Muscle layer of duodenum (tissue), 2 donors: ENCODE results near the gene PDE9A.

Experiments used
- H3K27ac ChIP-seq: one replicate; pipeline ENCODE4 v1.7.0; 2013; ENCODE audit warnings: mild to moderate bottlenecking, low read length
- H3K27me3 ChIP-seq: one replicate; pipeline ENCODE4 v1.7.0; 2013; ENCODE audit warnings: low read depth, mild to moderate bottlenecking, control low read depth, low read length
- H3K36me3 ChIP-seq, 2 donors: one replicate each; pipeline ENCODE4 v1.7.0; 2013; ENCODE audit warnings: low read length in 2 of 2, control low read depth in 1 of 2, mild to moderate bottlenecking in 1 of 2; ENCODE audit not compliant: insufficient read depth in 2 of 2, control insufficient read depth in 1 of 2
- H3K4me1 ChIP-seq, 2 donors: one replicate each; pipeline ENCODE4 v1.7.0; 2013; ENCODE audit warnings: low read length in 2 of 2, mild to moderate bottlenecking in 2 of 2, control low read depth in 1 of 2, moderate library complexity in 1 of 2; ENCODE audit not compliant: insufficient read depth in 2 of 2, control insufficient read depth in 1 of 2
- H3K4me3 ChIP-seq, 2 donors: one replicate each; pipeline ENCODE4 v1.7.0; 2013; ENCODE audit warnings: low read length in 2 of 2, low read depth in 1 of 2, mild to moderate bottlenecking in 1 of 2
- H3K9me3 ChIP-seq, 2 donors: one replicate each; pipeline ENCODE4 v1.7.0; 2013; ENCODE audit warnings: low read length in 2 of 2, control low read depth in 1 of 2, mild to moderate bottlenecking in 1 of 2; ENCODE audit not compliant: control insufficient read depth in 1 of 2
- donor health status: healthy.

The PDE9A gene

GRCh38 chr21:42678618-42679295 lies 25.3 kb downstream of the PDE9A start:
- no peak overlapping the region for H3K27ac ChIP-seq
- H3K4me3 ChIP-seq: no peak overlapping the region

GRCh38 chr21:42679319-42680057 lies 26.1 kb downstream of the PDE9A start:
- H3K4me1 ChIP-seq: peaks cover 0 to 36% of the 10 kb centered on the region in 2 donors
- no peak overlapping the region for H3K27ac ChIP-seq
- H3K27me3 ChIP-seq: no peaks in the 10 kb centered on the region

More at GRCh38 chr21:42678618-42679295, 25.3 kb downstream of the PDE9A start:
- Histone ChIP-seq H3K27me3 (no peaks in the 10 kb centered on the region), H3K4me1 (peaks cover 0 to 39% of the 10 kb centered on the region in 2 donors), H3K9me3 (no peaks in the 10 kb centered on the region), H3K36me3 (peaks cover 0 to 7% of the 10 kb centered on the region in 2 donors)

GRCh38 chr21:42680058-42680330 lies 26.6 kb downstream of the PDE9A start:
- Histone ChIP-seq H3K4me1 (peaks cover 0 to 34% of the 10 kb centered on the region in 2 donors), H3K4me3 (no peak overlapping the region), H3K9me3 (no peaks in the 10 kb centered on the region), H3K27ac (no peak overlapping the region), H3K36me3 (peaks cover 0 to 7% of the 10 kb centered on the region in 2 donors), H3K27me3 (no peaks in the 10 kb centered on the region)

More at GRCh38 chr21:42679319-42680057, 26.1 kb downstream of the PDE9A start:
- Histone ChIP-seq H3K4me3 (no peak overlapping the region), H3K9me3 (no peaks in the 10 kb centered on the region), H3K36me3 (peaks cover 0 to 7% of the 10 kb centered on the region in 2 donors)

GRCh38 chr21:42680429-42680828 lies 27.0 kb downstream of the PDE9A start:
- H3K4me1 ChIP-seq: peaks cover 0 to 30% of the 10 kb centered on the region in 2 donors

GRCh38 chr21:42681296-42682206 lies 28.1 kb downstream of the PDE9A start:
- H3K4me1 ChIP-seq: peaks cover 0 to 29% of the 10 kb centered on the region in 2 donors
- H3K27ac ChIP-seq: no peak overlapping the region
- peaks cover 0 to 13% of the 10 kb centered on the region in 2 donors for H3K36me3 ChIP-seq
- H3K9me3 ChIP-seq: no peaks in the 10 kb centered on the region
- H3K4me3 ChIP-seq: no peak overlapping the region
- no peaks in the 10 kb centered on the region for H3K27me3 ChIP-seq

More at GRCh38 chr21:42680429-42680828, 27.0 kb downstream of the PDE9A start:
- no peak overlapping the region for H3K27ac ChIP-seq
- no peaks in the 10 kb centered on the region for H3K27me3 ChIP-seq
- H3K9me3 ChIP-seq: no peaks in the 10 kb centered on the region
- no peak overlapping the region for H3K4me3 ChIP-seq
- peaks cover 0 to 7% of the 10 kb centered on the region in 2 donors for H3K36me3 ChIP-seq

- no peaks in the 10 kb centered on the region for H3K27me3 ChIP-seq
- H3K36me3 ChIP-seq: peaks cover 0 to 13% of the 10 kb centered on the region in 2 donors
- H3K4me3 ChIP-seq: no peak overlapping the region
- H3K4me1 ChIP-seq: peaks cover 0 to 23% of the 10 kb centered on the region in 2 donors
- no peak overlapping the region for H3K27ac ChIP-seq
- H3K9me3 ChIP-seq: no peaks in the 10 kb centered on the region
Observed at GRCh38 chr21:42682661-42683210, 29.3 kb downstream of the PDE9A start.

- Histone ChIP-seq H3K4me3 (no peak overlapping the region), H3K36me3 (peaks cover 0 to 19% of the 10 kb centered on the region in 2 donors), H3K9me3 (no peaks in the 10 kb centered on the region), H3K4me1 (peaks cover 0 to 15% of the 10 kb centered on the region in 2 donors), H3K27me3 (no peaks in the 10 kb centered on the region), H3K27ac (no peak overlapping the region)
Observed at GRCh38 chr21:42683371-42684108, 30.1 kb downstream of the PDE9A start.

GRCh38 chr21:42684109-42684916 lies 30.9 kb downstream of the PDE9A start:
- no peak overlapping the region for H3K27ac ChIP-seq
- H3K4me1 ChIP-seq: peaks cover 0 to 12% of the 10 kb centered on the region in 2 donors
- H3K27me3 ChIP-seq: no peaks in the 10 kb centered on the region
- peaks cover 0 to 27% of the 10 kb centered on the region in 2 donors for H3K36me3 ChIP-seq
- no peak overlapping the region for H3K4me3 ChIP-seq
- H3K9me3 ChIP-seq: no peaks in the 10 kb centered on the region

GRCh38 chr21:42685036-42685435 lies 31.6 kb downstream of the PDE9A start:
- H3K27ac ChIP-seq: no peak overlapping the region
- no peak overlapping the region for H3K4me3 ChIP-seq
- peaks cover 0 to 27% of the 10 kb centered on the region in 2 donors for H3K36me3 ChIP-seq
- H3K9me3 ChIP-seq: no peaks in the 10 kb centered on the region
- peaks cover 0 to 12% of the 10 kb centered on the region in 2 donors for H3K4me1 ChIP-seq
- no peaks in the 10 kb centered on the region for H3K27me3 ChIP-seq
